ENCODE measurements around the gene SPRTN. TPM values are rescaled to one million over a fixed set of nuclear protein-coding genes. Genes with fewer than 3 reads are reported as not detected.

SPRTN gene
- total and polyA plus RNA-seq, 4 experiments from 2014 or later, result 10.6 to 17.7 (median 15.8) TPM

DNA sequence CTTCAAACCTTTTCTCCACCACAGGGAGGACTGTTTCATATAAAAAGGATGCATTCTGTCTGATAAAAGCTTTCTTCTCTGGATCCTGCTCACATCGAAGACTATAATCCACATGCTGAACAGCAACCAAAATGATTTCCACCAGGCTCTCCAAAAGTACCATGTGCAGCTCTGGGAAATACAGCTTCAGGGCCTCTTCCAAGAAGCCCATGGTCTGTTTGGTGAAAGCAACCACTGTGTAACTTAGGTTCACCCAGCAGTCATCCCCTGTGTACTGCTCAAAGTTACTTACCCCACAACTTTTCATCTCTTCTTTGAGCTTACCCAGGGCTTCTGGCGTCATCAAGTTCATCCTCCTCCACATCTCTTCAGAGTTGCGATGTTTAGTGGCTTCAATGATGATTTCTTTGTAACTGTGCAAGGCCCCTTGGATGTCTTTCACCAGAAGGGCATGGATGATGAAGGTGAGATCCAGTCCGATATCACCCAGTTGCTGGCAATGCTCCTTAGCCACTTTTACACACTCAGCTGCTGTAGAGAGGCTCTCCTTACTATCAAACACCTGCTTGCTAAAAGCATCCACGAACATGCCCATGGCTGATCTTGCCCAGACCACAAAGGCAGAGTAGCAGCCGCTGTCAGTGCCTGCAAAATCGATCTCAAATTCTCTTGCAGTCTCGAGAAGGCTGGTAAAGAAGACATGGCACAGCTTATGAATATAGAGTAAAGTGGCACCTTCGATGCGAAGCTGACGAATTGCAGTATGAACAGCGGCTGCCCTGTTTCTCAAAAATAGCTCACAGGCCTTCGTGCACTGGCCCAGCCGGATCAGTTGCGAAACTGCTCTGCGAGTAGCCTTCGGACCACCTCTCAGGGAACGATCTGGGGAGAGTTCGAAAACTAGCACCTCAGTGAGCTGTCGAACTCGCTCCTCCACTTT lies 2.2 kb upstream of the SPRTN start:
- Histone ChIP-seq H3K9me3 (ENCODE audit: control insufficient read depth in 1 of 2, low read length in 2 of 2) (no peaks in the 10 kb centered on the region), H3K4me1 (ENCODE audit: insufficient read depth, low read length) (peaks cover 64% of the 10 kb centered on the region), H3K4me3 (ENCODE audit: low read length in 2 of 2) (peak overlapping the region; percentile 90 to 97), H3K36me3 (ENCODE audit: insufficient read depth, low read length) (no peaks in the 10 kb centered on the region), H3K27ac (ENCODE audit: low read depth, low read length) (no peak overlapping the region), H3K27me3 (ENCODE audit: insufficient read depth, low read length) (no peaks in the 10 kb centered on the region)
- Mint-ChIP-seq H3K36me3 (peaks cover 37 to 63% of the 10 kb centered on the region in 2 donors), H3K27ac (peak overlapping the region in 6 of 7 donors; percentile 49 to 99 (median 80)), H3K27me3 (no peaks in the 10 kb centered on the region), H3K4me1 (peaks cover 45 to 90% (median 60%) of the 10 kb centered on the region in 4 donors), H3K9me3 (peaks cover 0 to 9% (median 0%) of the 10 kb centered on the region in 8 donors), H3K4me3 (peak overlapping the region; percentile 97 to 100 (median 99))
- intact Hi-C loops (cut with micrococcal nuclease), result loop anchor here (5.0 kb wide), 2 partner anchors 294 to 469 kb away; partner anchors contain the start of genes C1orf198 and FAM89A
- ChIA-PET CTCF (ENCODE audit: partially characterized antibody) (interaction anchor here (1.2 to 3.0 kb wide), 4 partner anchors 18 to 256 kb away, joined by 3 to 12 read pairs (median 7); no protein-coding TSS in a partner anchor), POLR2A (ENCODE audit: partially characterized antibody) (interaction anchor here (1.5 to 2.3 kb wide), 4 partner anchors 10 to 276 kb away, joined by 4 to 11 read pairs (median 8); partner anchors contain the start of gene EGLN1)
- no peak for DNase-seq

DNA sequence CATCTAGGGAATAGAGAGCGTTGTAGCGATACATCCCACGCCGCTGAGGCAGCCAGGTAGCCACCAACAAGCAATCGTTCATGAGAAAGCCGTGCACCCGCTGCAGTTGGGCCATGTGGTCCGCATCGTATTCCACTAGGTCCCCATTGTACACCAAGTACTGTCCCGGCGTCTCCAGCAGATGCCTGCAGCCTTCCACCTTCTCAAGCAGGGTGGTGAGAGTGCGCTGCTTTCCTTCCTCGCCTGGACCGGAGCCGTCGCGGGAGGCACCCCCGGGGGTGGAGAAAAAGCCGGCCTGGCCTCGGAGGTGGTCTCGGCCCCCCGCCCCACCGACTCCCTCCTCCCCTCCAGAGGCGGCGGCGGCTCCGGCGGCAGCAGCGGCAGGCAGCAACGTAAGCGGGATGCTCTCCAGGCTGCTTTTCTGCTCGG lies 1.0 kb upstream of the SPRTN start:
- Histone ChIP-seq H3K27me3 (ENCODE audit: insufficient read depth, low read length) (no peaks in the 10 kb centered on the region), H3K4me1 (ENCODE audit: insufficient read depth, low read length) (peaks cover 64% of the 10 kb centered on the region), H3K4me3 (ENCODE audit: low read length in 2 of 2) (peak overlapping the region; percentile 90 to 97), H3K9me3 (ENCODE audit: control insufficient read depth in 1 of 2, low read length in 2 of 2) (no peaks in the 10 kb centered on the region), H3K36me3 (ENCODE audit: insufficient read depth, low read length) (no peaks in the 10 kb centered on the region), H3K27ac (ENCODE audit: low read depth, low read length) (peak overlapping the region; percentile 98)
- Mint-ChIP-seq H3K27ac (peak overlapping the region; percentile 99 to 100 (median 100)), H3K4me3 (peak overlapping the region; percentile 97 to 100 (median 99)), H3K27me3 (no peaks in the 10 kb centered on the region), H3K36me3 (peaks cover 34 to 62% of the 10 kb centered on the region in 2 donors), H3K4me1 (peaks cover 44 to 79% (median 61%) of the 10 kb centered on the region in 4 donors), H3K9me3 (peaks cover 0 to 9% (median 0%) of the 10 kb centered on the region in 8 donors)
- intact Hi-C loops (cut with micrococcal nuclease), result loop anchor here (5.0 kb wide), 2 partner anchors 295 to 470 kb away; partner anchors contain the start of genes C1orf198 and FAM89A
- DNase-seq, result peak in 1 of 5 donors; percentile 72
- POLR2A ChIA-PET (ENCODE audit: partially characterized antibody), result interaction anchor here (0.8 to 3.1 kb wide), 13 partner anchors 9 to 290 kb away, joined by 3 to 52 read pairs (median 9); partner anchors contain the start of genes DISC1, EGLN1, GNPAT and TSNAX
- CTCF ChIA-PET (ENCODE audit: partially characterized antibody), result interaction anchor here (1.3 to 3.0 kb wide), 8 partner anchors 11 to 266 kb away, joined by 4 to 16 read pairs (median 6); no protein-coding TSS in a partner anchor

DNA sequence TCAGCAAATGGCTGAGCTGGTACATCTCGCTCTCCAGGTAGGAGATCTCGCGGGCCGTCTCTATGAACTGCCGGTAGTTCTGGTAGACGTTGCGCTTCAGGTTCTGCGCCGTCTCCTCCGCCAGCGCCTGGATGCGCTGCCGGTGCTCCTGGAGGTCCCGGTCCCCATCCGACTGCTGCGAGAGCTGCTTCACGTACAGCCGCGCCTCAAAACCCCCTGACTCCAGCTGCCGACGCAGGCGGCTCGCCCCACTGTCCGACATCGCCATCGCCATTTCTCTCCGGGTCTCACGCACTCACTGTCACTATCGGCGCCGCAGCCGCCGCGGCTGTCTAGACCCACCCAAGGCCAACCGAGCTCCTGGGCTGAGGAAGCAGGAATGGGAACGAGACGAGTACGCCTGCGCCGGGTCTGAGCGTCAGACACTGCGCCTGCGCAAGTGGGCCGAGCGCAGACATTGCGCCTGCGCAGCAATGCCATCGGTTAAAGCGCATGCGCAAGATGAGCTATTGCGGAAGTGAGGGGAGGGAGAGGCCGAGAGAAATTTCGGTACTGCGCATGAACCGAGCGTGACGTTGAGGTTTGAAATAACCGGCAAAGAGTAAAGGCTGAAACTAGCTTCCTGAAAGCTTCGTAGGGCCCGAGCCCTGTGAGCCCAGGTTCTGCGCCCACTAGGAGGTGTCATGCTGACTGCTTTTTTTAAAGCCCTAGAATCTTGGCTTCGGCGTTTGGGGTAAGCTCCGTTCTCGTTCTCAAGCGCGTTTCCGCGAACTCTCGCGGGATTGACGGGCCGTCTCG lies 422 bp upstream of the SPRTN start, which contains the start of gene EXOC8:
Gene EXOC8, minus strand, starts transcription at position 381 of the 798 bp plus-strand sequence. Its CDS starts 107 bp downstream, at position 274.
- H3K36me3 Mint-ChIP-seq, result peaks cover 32 to 61% of the 10 kb centered on the region in 2 donors
- intact Hi-C loops (cut with micrococcal nuclease), result loop anchor here (1.0 to 5.0 kb wide), 7 partner anchors 19 to 470 kb away; partner anchors contain the start of genes ARV1, C1orf198, FAM89A and GNPAT
- no peaks in the 10 kb centered on the region for H3K27me3 Mint-ChIP-seq
- peak; percentile 96 to 100 (median 99) for DNase-seq
- CTCF ChIA-PET (ENCODE audit: partially characterized antibody), result interaction anchor here (0.7 to 3.0 kb wide), 15 partner anchors 11 to 420 kb away, joined by 3 to 16 read pairs (median 5); partner anchors contain the start of genes DISC1, EGLN1 and GNPAT
- H3K4me1 Mint-ChIP-seq, result peaks cover 42 to 75% (median 60%) of the 10 kb centered on the region in 4 donors
- H3K27me3 ChIP-seq (ENCODE audit: insufficient read depth, low read length), result no peaks in the 10 kb centered on the region
- POLR2A ChIA-PET (ENCODE audit: partially characterized antibody), result interaction anchor here (0.6 to 3.1 kb wide), 22 partner anchors 8 to 360 kb away, joined by 3 to 52 read pairs (median 5); partner anchors contain the start of genes DISC1, EGLN1, GNPAT and TSNAX
- peak within 1 kb of the TSS; percentile 90 to 97 for H3K4me3 ChIP-seq (ENCODE audit: low read length in 2 of 2)
- H3K36me3 ChIP-seq (ENCODE audit: insufficient read depth, low read length), result no peaks in the 10 kb centered on the region
- H3K27ac Mint-ChIP-seq, result peak within 1 kb of the TSS; percentile 99 to 100 (median 100)
- peak within 1 kb of the TSS; percentile 98 for H3K27ac ChIP-seq (ENCODE audit: low read depth, low read length)
- H3K9me3 ChIP-seq (ENCODE audit: control insufficient read depth in 1 of 2, low read length in 2 of 2), result no peaks in the 10 kb centered on the region
- peaks cover 0 to 9% (median 0%) of the 10 kb centered on the region in 8 donors for H3K9me3 Mint-ChIP-seq
- peak within 1 kb of the TSS; percentile 97 to 100 (median 99) for H3K4me3 Mint-ChIP-seq
- H3K4me1 ChIP-seq (ENCODE audit: insufficient read depth, low read length), result peaks cover 61% of the 10 kb centered on the region

GRCh38 chr1:231340328-231341013 lies 2.4 kb downstream of the SPRTN start:
- no peak for DNase-seq
- CTCF ChIA-PET (ENCODE audit: partially characterized antibody), result interaction anchor here (0.6 kb wide), 1 partner anchor 1648 kb away, joined by 3 read pairs; no protein-coding TSS in a partner anchor

DNA sequence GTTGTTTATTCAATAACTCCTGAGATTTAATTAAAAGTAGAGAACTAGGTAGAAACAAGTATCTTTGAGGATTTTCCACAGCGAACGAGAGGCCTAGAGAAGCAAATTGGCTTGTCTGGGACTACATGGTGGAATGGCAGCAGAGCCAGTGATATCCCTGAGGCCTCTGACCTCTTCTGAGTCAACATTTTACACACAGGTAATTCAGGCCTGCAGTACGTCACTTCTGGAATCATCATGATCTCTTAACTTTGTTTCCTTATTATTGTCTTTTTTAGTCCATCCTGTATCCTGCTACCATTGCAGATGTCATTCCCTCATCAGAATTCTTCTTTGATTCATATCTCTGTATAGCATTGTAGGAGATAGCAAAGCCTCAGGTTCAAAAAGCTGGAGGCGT lies 9.9 kb downstream of the SPRTN start:
- no peaks in the 10 kb centered on the region for H3K4me1 ChIP-seq (ENCODE audit: insufficient read depth, low read length)
- no peak overlapping the region for H3K27ac Mint-ChIP-seq
- no peak overlapping the region for H3K4me3 ChIP-seq (ENCODE audit: low read length in 2 of 2)
- H3K9me3 ChIP-seq (ENCODE audit: control insufficient read depth in 1 of 2, low read length in 2 of 2), result no peaks in the 10 kb centered on the region
- CTCF ChIA-PET (ENCODE audit: partially characterized antibody), result interaction anchor here (1.6 to 2.1 kb wide), 2 partner anchors 9 to 255 kb away, joined by 5 to 7 read pairs; no protein-coding TSS in a partner anchor
- intact Hi-C loops (cut with micrococcal nuclease), result no loop called here
- H3K36me3 ChIP-seq (ENCODE audit: insufficient read depth, low read length), result peaks cover 47% of the 10 kb centered on the region
- no peak overlapping the region for H3K4me3 Mint-ChIP-seq
- H3K4me1 Mint-ChIP-seq, result peaks cover 9 to 14% (median 10%) of the 10 kb centered on the region in 4 donors
- no peaks in the 10 kb centered on the region for H3K27me3 Mint-ChIP-seq
- no peak for DNase-seq
- H3K27ac ChIP-seq (ENCODE audit: low read depth, low read length), result no peak overlapping the region
- H3K27me3 ChIP-seq (ENCODE audit: insufficient read depth, low read length), result no peaks in the 10 kb centered on the region
- peaks cover 28 to 59% of the 10 kb centered on the region in 2 donors for H3K36me3 Mint-ChIP-seq
- no peaks in the 10 kb centered on the region for H3K9me3 Mint-ChIP-seq
- POLR2A ChIA-PET (ENCODE audit: partially characterized antibody), result no interaction called here

More at GRCh38 chr1:231340328-231341013, 2.4 kb downstream of the SPRTN start:
- Mint-ChIP-seq H3K27ac (peak overlapping the region in 1 of 7 donors; percentile 31), H3K27me3 (no peaks in the 10 kb centered on the region), H3K4me3 (peak overlapping the region in 3 of 8 donors; percentile 12 to 26 (median 25)), H3K9me3 (peaks cover 0 to 9% (median 0%) of the 10 kb centered on the region in 8 donors), H3K4me1 (peaks cover 36 to 61% (median 49%) of the 10 kb centered on the region in 4 donors), H3K36me3 (peaks cover 26 to 56% of the 10 kb centered on the region in 2 donors)
- intact Hi-C loops (cut with micrococcal nuclease), result no loop called here
- POLR2A ChIA-PET (ENCODE audit: partially characterized antibody), result interaction anchor here (1.5 kb wide), 1 partner anchor 81 kb away, joined by 5 read pairs; the partner anchor contains the start of gene EGLN1
- H3K4me3 ChIP-seq (ENCODE audit: low read length in 2 of 2), result no peak overlapping the region
- no peaks in the 10 kb centered on the region for H3K27me3 ChIP-seq (ENCODE audit: insufficient read depth, low read length)
- no peak overlapping the region for H3K27ac ChIP-seq (ENCODE audit: low read depth, low read length)
- peaks cover 2% of the 10 kb centered on the region for H3K36me3 ChIP-seq (ENCODE audit: insufficient read depth, low read length)
- H3K4me1 ChIP-seq (ENCODE audit: insufficient read depth, low read length), result peaks cover 33% of the 10 kb centered on the region
- H3K9me3 ChIP-seq (ENCODE audit: control insufficient read depth in 1 of 2, low read length in 2 of 2), result no peaks in the 10 kb centered on the region

Measured in CD4-positive, alpha-beta memory T cell (primary cell).